H1 (cell line): ENCODE measurements around the gene RTEL1. TPM values are rescaled to one million over a fixed set of nuclear protein-coding genes. Genes with fewer than 3 reads are reported as not detected.

Source experiments
- CTCF ChIA-PET: fragments of 300-600 bp; sonication (Branson Sonifier 250); formaldehyde crosslinking; loops from one replicate; lab custom pipeline; 2021; ENCODE audit not compliant: partially characterized antibody; lab: Charles Lee
- POLR2A ChIA-PET: fragments of 300-600 bp; sonication (Branson Sonifier 250); formaldehyde crosslinking; loops from one replicate; lab custom pipeline; 2021; ENCODE audit warnings: inconsistent platforms; ENCODE audit not compliant: partially characterized antibody; lab: Charles Lee
- DNase-seq, 2 experiments: peaks; one replicate each; pipeline versions ENCODE4 v3.0.0 to v3.0.0-alpha.2; 2010 to 2022; ENCODE audit warnings: low spot score in 2 of 2, low read depth in 1 of 2, mixed read lengths in 1 of 2
- FAIRE-seq: peaks from 2 replicates; lab custom pipeline; 2011; peaks lifted over from hg19 to GRCh38; lab: Jason Lieb, UNC
- H2AFZ ChIP-seq: 2 replicates; pipeline ENCODE4 v1.8.1; 2012; ENCODE audit warnings: low read length, inconsistent platforms
- H2AK5ac ChIP-seq: 2 replicates; pipeline ENCODE4 v1.6.1; 2013; ENCODE audit warnings: low read depth, low read length
- H2BK120ac ChIP-seq: replicated peaks from 2 replicates; pipeline ENCODE3; 2013; ENCODE audit warnings: low read depth, low read length, inconsistent platforms
- H2BK12ac ChIP-seq: 2 replicates; pipeline ENCODE4 v1.6.1; 2013; ENCODE audit warnings: low read depth, low read length
- H2BK15ac ChIP-seq: 2 replicates; pipeline ENCODE4 v1.6.1; 2013; ENCODE audit warnings: low read length
- H2BK20ac ChIP-seq: 2 replicates; pipeline ENCODE4 v1.6.1; 2013; ENCODE audit warnings: low read length
- H2BK5ac ChIP-seq: 2 replicates; pipeline ENCODE4 v1.6.1; 2013; ENCODE audit warnings: low read depth, low read length
- H3K14ac ChIP-seq: 2 replicates; pipeline ENCODE4 v1.6.1; 2013; ENCODE audit warnings: inconsistent platforms; ENCODE audit not compliant: insufficient read length
- H3K18ac ChIP-seq: 2 replicates; pipeline ENCODE4 v1.6.1; 2013; ENCODE audit warnings: low read length; ENCODE audit errors: extremely low read depth
- H3K23ac ChIP-seq: 2 replicates; pipeline ENCODE4 v1.6.1; 2013; ENCODE audit warnings: inconsistent platforms; ENCODE audit not compliant: insufficient read length
- H3K23me2 ChIP-seq: 2 replicates; pipeline ENCODE4 v1.6.1; 2013; ENCODE audit warnings: low read depth, low read length
- H3K27ac ChIP-seq: 2 replicates; pipeline ENCODE4 v1.6.1; 2011; ENCODE audit warnings: low read depth, low read length, inconsistent platforms
- H3K27me3 ChIP-seq, 4 experiments: replicated peaks in 1 of 4; 1 replicate in 1 of 4; 2 replicates in 3 of 4; pipeline versions ENCODE4 v1.6.1 to v1.8.1; 2011 to 2013; ENCODE audit warnings: low read length in 3 of 4, mild to moderate bottlenecking in 3 of 4, inconsistent platforms in 2 of 4, mixed read lengths in 2 of 4, moderate library complexity in 1 of 4; ENCODE audit not compliant: control insufficient read depth in 3 of 4, insufficient read depth in 3 of 4; ENCODE audit errors: extremely low read depth in 1 of 4
- H3K36me3 ChIP-seq, 4 experiments: 2 replicates each; pipeline versions ENCODE4 v1.6.1 to v1.8.1; 2011 to 2013; ENCODE audit warnings: mild to moderate bottlenecking in 4 of 4, low read length in 3 of 4, moderate library complexity in 2 of 4, control low read depth in 1 of 4, inconsistent platforms in 1 of 4; ENCODE audit not compliant: insufficient read depth in 4 of 4, control insufficient read depth in 2 of 4
- H3K4ac ChIP-seq: replicated peaks from 2 replicates; pipeline ENCODE3; 2013; ENCODE audit warnings: low read length, low read depth, mixed read lengths, inconsistent platforms; ENCODE audit not compliant: insufficient read length
- H3K4me1 ChIP-seq, 4 experiments: replicated peaks in 1 of 4; 1 replicate in 1 of 4; 2 replicates in 3 of 4; pipeline versions ENCODE4 v1.6.1 to v1.8.1; 2011 to 2013; ENCODE audit warnings: low read length in 3 of 4, inconsistent platforms in 2 of 4, mixed read lengths in 1 of 4; ENCODE audit not compliant: insufficient read depth in 4 of 4, control insufficient read depth in 3 of 4
- H3K4me2 ChIP-seq, 2 experiments: 2 replicates each; pipeline versions ENCODE4 v1.6.1 to v1.8.1; 2011 to 2013; ENCODE audit warnings: low read depth in 2 of 2, low read length in 2 of 2, control low read depth in 1 of 2, inconsistent platforms in 1 of 2, mild to moderate bottlenecking in 1 of 2; ENCODE audit not compliant: insufficient read depth in 1 of 2
- H3K4me3 ChIP-seq, 4 experiments: fragments of 200-600, 300-600 bp in 1 of 4; sonication (generic), shearing (Covaris generic), sonication (Bioruptor Twin) in 1 of 4; 2 replicates each; pipeline versions ENCODE4 v1.5.1 to v1.8.1; 2011 to 2016; ENCODE audit warnings: low read length in 4 of 4, low read depth in 3 of 4, control low read depth in 2 of 4, inconsistent platforms in 2 of 4, mild to moderate bottlenecking in 2 of 4, mixed read lengths in 1 of 4, moderate library complexity in 1 of 4; ENCODE audit not compliant: insufficient read depth in 2 of 4; ENCODE audit errors: extremely low read depth in 1 of 4
- H3K56ac ChIP-seq: replicated peaks from 2 replicates; pipeline ENCODE3; 2013; ENCODE audit warnings: low read depth, mild to moderate bottlenecking, mixed read lengths, low read length, inconsistent platforms; ENCODE audit not compliant: insufficient read length
- H3K79me1 ChIP-seq: 2 replicates; pipeline ENCODE4 v1.6.1; 2013; ENCODE audit warnings: low read depth, low read length, control low read depth
- H3K79me2 ChIP-seq, 2 experiments: 2 replicates each; pipeline versions ENCODE4 v1.6.1 to v1.8.1; 2012 to 2013; ENCODE audit warnings: low read length in 2 of 2, mild to moderate bottlenecking in 2 of 2, inconsistent platforms in 1 of 2; ENCODE audit not compliant: insufficient read depth in 2 of 2, control insufficient read depth in 1 of 2
- H3K9ac ChIP-seq, 4 experiments: replicated peaks in 1 of 4; 1 replicate in 1 of 4; 2 replicates in 3 of 4; pipeline versions ENCODE4 v1.6.1 to v1.8.1; 2011 to 2013; ENCODE audit warnings: low read depth in 3 of 4, low read length in 3 of 4, control low read depth in 2 of 4, mild to moderate bottlenecking in 2 of 4, moderate library complexity in 2 of 4, inconsistent platforms in 1 of 4; ENCODE audit errors: extremely low read depth in 1 of 4
- H3K9me3 ChIP-seq, 2 experiments: 2 replicates each; pipeline versions ENCODE4 v1.6.1 to v1.8.1; 2012 to 2013; ENCODE audit warnings: mild to moderate bottlenecking in 2 of 2, moderate library complexity in 2 of 2, control low read depth in 1 of 2, inconsistent platforms in 1 of 2, low read depth in 1 of 2, low read length in 1 of 2, mixed read lengths in 1 of 2; ENCODE audit not compliant: insufficient read depth in 2 of 2
- H4K20me1 ChIP-seq, 2 experiments: replicated peaks in 1 of 2; 2 replicates each; pipeline versions ENCODE3 to v1.8.1; 2011 to 2013; ENCODE audit warnings: inconsistent platforms in 2 of 2, low read length in 2 of 2, mild to moderate bottlenecking in 1 of 2; ENCODE audit not compliant: insufficient read depth in 2 of 2, control insufficient read depth in 1 of 2
- H4K5ac ChIP-seq: 2 replicates; pipeline ENCODE4 v1.6.1; 2013; ENCODE audit warnings: low read length, low read depth, mixed read lengths, inconsistent platforms; ENCODE audit not compliant: insufficient read length
- H4K8ac ChIP-seq: 2 replicates; pipeline ENCODE4 v1.8.0; 2013; ENCODE audit warnings: mild to moderate bottlenecking, moderate library complexity, low read length, inconsistent platforms; ENCODE audit not compliant: insufficient read depth; ENCODE audit errors: extremely low read depth
- H4K91ac ChIP-seq: replicated peaks from 2 replicates; pipeline ENCODE3; 2013; ENCODE audit warnings: low read length, mixed read lengths, inconsistent platforms; ENCODE audit not compliant: insufficient read length
- FOSL1 ChIP-seq: IDR thresholded peaks from 2 replicates; pipeline ENCODE4 v1.6.1; 2011; ENCODE audit warnings: mild to moderate bottlenecking, low read depth, low read length, moderate library complexity; ENCODE audit not compliant: insufficient read depth
- SP1 ChIP-seq: IDR thresholded peaks from 2 replicates; pipeline ENCODE4 v1.6.1; 2011; ENCODE audit warnings: low read depth, low read length
- TAF7 ChIP-seq: optimal IDR thresholded peaks from 2 replicates; pipeline ENCODE3; 2011; ENCODE audit warnings: low read depth, mild to moderate bottlenecking, inconsistent platforms, low read length, moderate library complexity, borderline replicate concordance
- TCF12 ChIP-seq: IDR thresholded peaks from 2 replicates; pipeline ENCODE4 v1.6.1; 2011; ENCODE audit warnings: low read depth, mild to moderate bottlenecking, low read length
- TEAD4 ChIP-seq: IDR thresholded peaks from 2 replicates; pipeline ENCODE4 v1.6.1; 2012; ENCODE audit warnings: low read depth, low read length, inconsistent platforms, mixed read lengths
- WGBS, 2 experiments: shearing (Covaris generic) in 1 of 2; methylation state at CpG; one replicate each; pipeline versions ENCODE4 v1.1.6 to v1.1.7; 2013 to 2015; ENCODE audit warnings: low lambda C conversion rate in 2 of 2, mixed read lengths in 2 of 2, inconsistent platforms in 1 of 2, low coverage in 1 of 2, missing lambda C conversion rate in 1 of 2; ENCODE audit not compliant: insufficient replicate concordance in 2 of 2, insufficient coverage in 1 of 2, insufficient read length in 1 of 2; ENCODE audit errors: extremely low coverage in 1 of 2, missing lambda C conversion rate in 1 of 2; 5-methylcytosine and 5-hydroxymethylcytosine counted together
- polyA plus RNA-seq, 7 experiments: library from polyadenylated mRNA; depleted of rRNA in 3 of 7; stranded (reverse) in 5 of 7; unstranded in 2 of 7; fragments of >200 nt in 5 of 7; fragments of 200-250 nt in 2 of 7; gene quantifications; 1 replicate in 5 of 7; 2 replicates in 1 of 7; 4 replicates in 1 of 7; pipeline versions ENCODE4 v1.2.1 to v1.2.3, GENCODE V29; 2011 to 2013; ENCODE audit warnings: missing spikeins in 2 of 7, mixed read lengths in 2 of 7
- total RNA-seq: library from RNA; stranded (reverse); fragmentation: NEBNext Ultra II Directional; extraction: Animal tissue kit (Norgen Biotek cat#: 25700); gene quantifications from 2 replicates; pipeline ENCODE4 v1.2.1, GENCODE V29; 2021

The RTEL1 gene
- total and polyA plus RNA-seq, 2 of the 8 experiments (the other 6 are each of a cell fraction or from before 2014, with no cell fraction given) = 16.2 to 37.1 TPM

DNA sequence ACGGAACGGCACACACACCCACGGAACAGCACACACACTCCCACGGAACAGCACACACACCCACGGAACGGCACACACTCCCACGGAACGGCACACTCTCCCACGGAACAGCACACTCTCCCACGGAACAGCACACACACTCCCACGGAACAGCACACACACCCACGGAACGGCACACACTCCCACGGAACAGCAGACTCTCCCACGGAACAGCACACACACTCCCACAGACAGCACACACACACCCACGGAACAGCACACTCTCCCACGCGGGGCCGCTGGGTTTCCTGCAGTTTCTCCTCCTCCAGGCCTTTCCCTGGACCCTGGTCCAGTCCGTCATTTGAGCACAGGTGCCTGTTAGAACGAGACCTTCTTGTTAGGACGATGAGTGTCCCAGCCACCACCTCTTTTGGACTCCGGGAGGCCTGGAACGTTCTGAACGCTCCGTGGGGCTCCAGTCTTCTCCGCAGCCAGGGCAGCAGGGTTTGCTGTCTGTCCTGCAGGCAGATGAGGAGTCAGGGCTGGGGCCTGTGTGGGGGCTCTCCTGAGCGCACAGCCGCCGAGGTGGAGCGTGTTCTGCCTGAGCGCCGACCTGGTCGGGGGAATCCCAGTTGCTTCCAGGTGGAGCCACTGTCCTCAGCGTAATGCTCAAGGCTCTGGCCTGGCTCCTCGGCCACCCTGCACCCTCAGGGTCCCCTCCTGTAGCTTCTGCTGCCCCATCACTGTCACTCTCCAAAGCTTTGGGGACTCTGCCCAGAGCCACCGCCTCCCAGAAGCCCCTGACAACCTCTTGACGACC lies 20.8 kb downstream of the RTEL1 start:
- H3K9me3 ChIP-seq = no peaks in the 10 kb centered on the region
- no peak for TF ChIP-seq FOSL1
- TF ChIP-seq TAF7 = no peak
- no peak for TF ChIP-seq TEAD4
- TF ChIP-seq TCF12 = no peak
- TF ChIP-seq SP1 = no peak
- TF ChIP-seq, all 59 proteins: peak for 0
- H3K4me3 ChIP-seq = no peak overlapping the region
- H4K5ac ChIP-seq = no peak overlapping the region
- H4K20me1 ChIP-seq = peaks cover 0 to 7% of the 10 kb centered on the region in 2 experiments
- no peak overlapping the region for H3K27ac ChIP-seq
- POLR2A ChIA-PET = interaction anchor here (1.0 to 1.7 kb wide), 4 partner anchors 10 to 19 kb away, joined by 3 to 6 read pairs (median 5); no protein-coding TSS in a partner anchor
- H2BK120ac ChIP-seq = no peak overlapping the region
- H3K4ac ChIP-seq = no peak overlapping the region
- no peaks in the 10 kb centered on the region for H3K79me2 ChIP-seq
- DNase-seq (no peak), FAIRE-seq (no peak)
- H4K8ac ChIP-seq = no peak overlapping the region
- no peak overlapping the region; the same call in 1 of the 2 replicates for H2BK5ac ChIP-seq
- no peaks in the 10 kb centered on the region for H3K79me1 ChIP-seq
- no peak overlapping the region for H2BK15ac ChIP-seq
- H4K91ac ChIP-seq = no peak overlapping the region
- H3K4me1 ChIP-seq = no peaks in the 10 kb centered on the region
- no peak overlapping the region for H2BK12ac ChIP-seq
- no peak overlapping the region for H3K9ac ChIP-seq
- H3K36me3 ChIP-seq = peaks cover 2 to 9% (median 4%) of the 10 kb centered on the region in 4 experiments; a peak in 4 of 8 replicates
- H3K27me3 ChIP-seq = no peaks in the 10 kb centered on the region
- no peak overlapping the region for H3K4me2 ChIP-seq
- 92% methylated on average over 38 of the region's 38 CpGs; no CpG with 5 or more reads in 1 of the 2 experiments for WGBS, 2 experiments
- H2BK20ac ChIP-seq = no peak overlapping the region
- CTCF ChIA-PET = interaction anchor here (0.7 to 0.9 kb wide), 2 partner anchors 17 to 140 kb away, joined by 3 to 4 read pairs; no protein-coding TSS in a partner anchor
- H3K18ac ChIP-seq = no peak overlapping the region
- no peak overlapping the region for H2AFZ ChIP-seq
- no peak overlapping the region for H3K14ac ChIP-seq
- H3K23me2 ChIP-seq = no peaks in the 10 kb centered on the region; the same call in 1 of the 2 replicates
- no peak overlapping the region for H3K56ac ChIP-seq
- H2AK5ac ChIP-seq = no peak overlapping the region
- no peak overlapping the region for H3K23ac ChIP-seq
